ENCODE results near the gene PANK2.

PANK2 gene

GRCh38 chr20:3915691-3916090 lies 26.5 kb downstream of the PANK2 start:
- Histone ChIP-seq H3K4me3 (ENCODE audit: control insufficient read depth in 1 of 7, extremely low read depth in 1 of 7, insufficient read depth in 4 of 7, low read depth in 2 of 7, low read length in 6 of 7) (no peak overlapping the region), H3K4me1 (ENCODE audit: control extremely low read depth in 1 of 4, control insufficient read depth in 4 of 4, insufficient read depth in 4 of 4, low read length in 3 of 4) (no peaks in the 10 kb centered on the region), H3K27ac (ENCODE audit: insufficient read depth in 1 of 2, low read depth in 1 of 2, low read length in 2 of 2, poor library complexity in 1 of 2, severe bottlenecking in 2 of 2) (no peak overlapping the region), H3K27me3 (replicated peaks in 2 of 5; ENCODE audit: control insufficient read depth in 4 of 5, insufficient read depth in 5 of 5, low read length in 4 of 5) (no peaks in the 10 kb centered on the region), H3K36me3 (ENCODE audit: control insufficient read depth in 4 of 4, insufficient read depth in 4 of 4, low read length in 3 of 4) (peaks cover 23 to 78% (median 50%) of the 10 kb centered on the region in 4 experiments), H3K9me3 (ENCODE audit: control extremely low read depth in 1 of 5, control insufficient read depth in 4 of 5, insufficient read depth in 2 of 5, low read depth in 1 of 5, low read length in 4 of 5) (no peaks in the 10 kb centered on the region)
- ChIA-PET CTCF (interaction anchor here (0.6 to 1.3 kb wide), 2 partner anchors 50 to 91 kb away, joined by 3 to 5 read pairs; no protein-coding TSS in a partner anchor), POLR2A (no interaction called here)
- 100% methylated on average over 1 of the region's 2 CpGs for WGBS (ENCODE audit: insufficient coverage)
- DNase-seq, result no peak

- Histone ChIP-seq H3K9me3 (ENCODE audit: control extremely low read depth in 1 of 5, control insufficient read depth in 4 of 5, insufficient read depth in 2 of 5, low read depth in 1 of 5, low read length in 4 of 5) (no peaks in the 10 kb centered on the region), H3K27me3 (replicated peaks in 2 of 5; ENCODE audit: control insufficient read depth in 4 of 5, insufficient read depth in 5 of 5, low read length in 4 of 5) (no peaks in the 10 kb centered on the region), H3K4me3 (ENCODE audit: control insufficient read depth in 1 of 7, extremely low read depth in 1 of 7, insufficient read depth in 4 of 7, low read depth in 2 of 7, low read length in 6 of 7) (no peak overlapping the region), H3K36me3 (ENCODE audit: control insufficient read depth in 4 of 4, insufficient read depth in 4 of 4, low read length in 3 of 4) (peaks cover 20 to 73% (median 49%) of the 10 kb centered on the region in 4 experiments), H3K4me1 (ENCODE audit: control extremely low read depth in 1 of 4, control insufficient read depth in 4 of 4, insufficient read depth in 4 of 4, low read length in 3 of 4) (no peaks in the 10 kb centered on the region), H3K27ac (ENCODE audit: insufficient read depth in 1 of 2, low read depth in 1 of 2, low read length in 2 of 2, poor library complexity in 1 of 2, severe bottlenecking in 2 of 2) (no peak overlapping the region)
- ChIA-PET CTCF (interaction anchor here (0.6 to 1.0 kb wide), 2 partner anchors 15 to 91 kb away, joined by 3 read pairs; no protein-coding TSS in a partner anchor), POLR2A (no interaction called here)
- no peak for DNase-seq
- WGBS (ENCODE audit: insufficient coverage), result 70% methylated on average over 2 of the region's 2 CpGs
These were observed 27.2 kb downstream of the PANK2 start for GRCh38 chr20:3916364-3916763.

- Histone ChIP-seq H3K9me3 (ENCODE audit: control extremely low read depth in 1 of 5, control insufficient read depth in 4 of 5, insufficient read depth in 2 of 5, low read depth in 1 of 5, low read length in 4 of 5) (no peaks in the 10 kb centered on the region), H3K4me3 (ENCODE audit: control insufficient read depth in 1 of 7, extremely low read depth in 1 of 7, insufficient read depth in 4 of 7, low read depth in 2 of 7, low read length in 6 of 7) (no peak overlapping the region), H3K27ac (ENCODE audit: insufficient read depth in 1 of 2, low read depth in 1 of 2, low read length in 2 of 2, poor library complexity in 1 of 2, severe bottlenecking in 2 of 2) (no peak overlapping the region), H3K27me3 (replicated peaks in 2 of 5; ENCODE audit: control insufficient read depth in 4 of 5, insufficient read depth in 5 of 5, low read length in 4 of 5) (no peaks in the 10 kb centered on the region), H3K36me3 (ENCODE audit: control insufficient read depth in 4 of 4, insufficient read depth in 4 of 4, low read length in 3 of 4) (peaks cover 20 to 74% (median 50%) of the 10 kb centered on the region in 4 experiments), H3K4me1 (ENCODE audit: control extremely low read depth in 1 of 4, control insufficient read depth in 4 of 4, insufficient read depth in 4 of 4, low read length in 3 of 4) (peaks cover 0 to 22% (median 15%) of the 10 kb centered on the region in 4 experiments)
- ChIA-PET POLR2A (no interaction called here), CTCF (interaction anchor here (1.0 to 1.5 kb wide), 3 partner anchors 103 to 176 kb away, joined by 3 to 4 read pairs (median 4); no protein-coding TSS in a partner anchor)
- DNase-seq, result no peak
- no CpG with 5 or more reads among the region's 1 CpG for WGBS (ENCODE audit: insufficient coverage)
These were observed 30.2 kb downstream of the PANK2 start for GRCh38 chr20:3919352-3919751.

GRCh38 chr20:3922223-3922982 lies 33.2 kb downstream of the PANK2 start:
- Histone ChIP-seq H3K4me1 (ENCODE audit: control extremely low read depth in 1 of 4, control insufficient read depth in 4 of 4, insufficient read depth in 4 of 4, low read length in 3 of 4) (peaks cover 6 to 49% (median 34%) of the 10 kb centered on the region in 4 experiments), H3K27ac (ENCODE audit: insufficient read depth in 1 of 2, low read depth in 1 of 2, low read length in 2 of 2, poor library complexity in 1 of 2, severe bottlenecking in 2 of 2) (no peak overlapping the region)
- POLR2A ChIA-PET, result interaction anchor here (0.5 to 0.6 kb wide), 4 partner anchors 9 to 202 kb away, joined by 3 read pairs; no protein-coding TSS in a partner anchor

GRCh38 chr20:3922983-3923339 lies 33.8 kb downstream of the PANK2 start:
- no CpG with 5 or more reads among the region's 4 CpGs for WGBS (ENCODE audit: insufficient coverage)
- H3K36me3 ChIP-seq (ENCODE audit: control insufficient read depth in 4 of 4, insufficient read depth in 4 of 4, low read length in 3 of 4), result peaks cover 11 to 70% (median 36%) of the 10 kb centered on the region in 4 experiments
- ChIA-PET POLR2A (interaction anchor here (0.5 to 0.6 kb wide), 3 partner anchors 10 to 203 kb away, joined by 3 read pairs; no protein-coding TSS in a partner anchor), CTCF (interaction anchor here (1.3 to 1.5 kb wide), 3 partner anchors 150 to 163 kb away, joined by 3 to 4 read pairs (median 3); no protein-coding TSS in a partner anchor)
- no peak overlapping the region for H3K27ac ChIP-seq (ENCODE audit: insufficient read depth in 1 of 2, low read depth in 1 of 2, low read length in 2 of 2, poor library complexity in 1 of 2, severe bottlenecking in 2 of 2)
- H3K27me3 ChIP-seq (replicated peaks in 2 of 5; ENCODE audit: control insufficient read depth in 4 of 5, insufficient read depth in 5 of 5, low read length in 4 of 5), result no peaks in the 10 kb centered on the region
- no peaks in the 10 kb centered on the region for H3K9me3 ChIP-seq (ENCODE audit: control extremely low read depth in 1 of 5, control insufficient read depth in 4 of 5, insufficient read depth in 2 of 5, low read depth in 1 of 5, low read length in 4 of 5)
- no peak for DNase-seq
- peaks cover 6 to 54% (median 40%) of the 10 kb centered on the region in 4 experiments for H3K4me1 ChIP-seq (ENCODE audit: control extremely low read depth in 1 of 4, control insufficient read depth in 4 of 4, insufficient read depth in 4 of 4, low read length in 3 of 4)
- no peak overlapping the region for H3K4me3 ChIP-seq (ENCODE audit: control insufficient read depth in 1 of 7, extremely low read depth in 1 of 7, insufficient read depth in 4 of 7, low read depth in 2 of 7, low read length in 6 of 7)

More at GRCh38 chr20:3922223-3922982, 33.2 kb downstream of the PANK2 start:
- no peaks in the 10 kb centered on the region for H3K9me3 ChIP-seq (ENCODE audit: control extremely low read depth in 1 of 5, control insufficient read depth in 4 of 5, insufficient read depth in 2 of 5, low read depth in 1 of 5, low read length in 4 of 5)
- no peak for DNase-seq
- H3K27me3 ChIP-seq (replicated peaks in 2 of 5; ENCODE audit: control insufficient read depth in 4 of 5, insufficient read depth in 5 of 5, low read length in 4 of 5), result no peaks in the 10 kb centered on the region
- CTCF ChIA-PET, result interaction anchor here (1.3 to 1.5 kb wide), 3 partner anchors 151 to 163 kb away, joined by 3 to 4 read pairs (median 3); no protein-coding TSS in a partner anchor
- no peak overlapping the region for H3K4me3 ChIP-seq (ENCODE audit: control insufficient read depth in 1 of 7, extremely low read depth in 1 of 7, insufficient read depth in 4 of 7, low read depth in 2 of 7, low read length in 6 of 7)
- WGBS (ENCODE audit: insufficient coverage), result 100% methylated on average over 11 of the region's 13 CpGs
- H3K36me3 ChIP-seq (ENCODE audit: control insufficient read depth in 4 of 4, insufficient read depth in 4 of 4, low read length in 3 of 4), result peaks cover 11 to 71% (median 38%) of the 10 kb centered on the region in 4 experiments

- WGBS (ENCODE audit: insufficient coverage), result 50% methylated on average over 2 of the region's 2 CpGs
These were observed 34.6 kb downstream of the PANK2 start for GRCh38 chr20:3923818-3924217.

More at GRCh38 chr20:3923818-3924217, 34.6 kb downstream of the PANK2 start:
- H3K9me3 ChIP-seq (ENCODE audit: control extremely low read depth in 1 of 5, control insufficient read depth in 4 of 5, insufficient read depth in 2 of 5, low read depth in 1 of 5, low read length in 4 of 5), result no peaks in the 10 kb centered on the region
- peak overlapping the region in 1 of 2 experiments; percentile 27 for H3K27ac ChIP-seq (ENCODE audit: insufficient read depth in 1 of 2, low read depth in 1 of 2, low read length in 2 of 2, poor library complexity in 1 of 2, severe bottlenecking in 2 of 2)
- H3K4me3 ChIP-seq (ENCODE audit: control insufficient read depth in 1 of 7, extremely low read depth in 1 of 7, insufficient read depth in 4 of 7, low read depth in 2 of 7, low read length in 6 of 7), result no peak overlapping the region
- ChIA-PET POLR2A (no interaction called here), CTCF (interaction anchor here (1.2 kb wide), 1 partner anchor 162 kb away, joined by 3 read pairs; no protein-coding TSS in a partner anchor)
- peaks cover 9 to 61% (median 30%) of the 10 kb centered on the region in 4 experiments for H3K36me3 ChIP-seq (ENCODE audit: control insufficient read depth in 4 of 4, insufficient read depth in 4 of 4, low read length in 3 of 4)
- no peaks in the 10 kb centered on the region for H3K27me3 ChIP-seq (replicated peaks in 2 of 5; ENCODE audit: control insufficient read depth in 4 of 5, insufficient read depth in 5 of 5, low read length in 4 of 5)
- H3K4me1 ChIP-seq (ENCODE audit: control extremely low read depth in 1 of 4, control insufficient read depth in 4 of 4, insufficient read depth in 4 of 4, low read length in 3 of 4), result peaks cover 6 to 58% (median 43%) of the 10 kb centered on the region in 4 experiments
- peak in 2 of 3 donors; percentile 44 to 48 for DNase-seq

All from common myeloid progenitor, CD34-positive (primary cell).